Urothelium cell line (cell line): ENCODE results near the gene SPTBN4.
"Not testable (repeated sequence)": the region's sequence is repeated elsewhere in the genome, so short reads cannot be mapped to it uniquely, and the experiment has no call there.

Experiments
- DNase-seq: peaks from one replicate; pipeline ENCODE4 v3.0.0; 2011; ENCODE audit warnings: low spot score, mixed read lengths
- FAIRE-seq: peaks from 2 replicates; lab custom pipeline; 2011; peaks lifted over from hg19 to GRCh38; lab: Jason Lieb, UNC

SPTBN4 gene

DNA sequence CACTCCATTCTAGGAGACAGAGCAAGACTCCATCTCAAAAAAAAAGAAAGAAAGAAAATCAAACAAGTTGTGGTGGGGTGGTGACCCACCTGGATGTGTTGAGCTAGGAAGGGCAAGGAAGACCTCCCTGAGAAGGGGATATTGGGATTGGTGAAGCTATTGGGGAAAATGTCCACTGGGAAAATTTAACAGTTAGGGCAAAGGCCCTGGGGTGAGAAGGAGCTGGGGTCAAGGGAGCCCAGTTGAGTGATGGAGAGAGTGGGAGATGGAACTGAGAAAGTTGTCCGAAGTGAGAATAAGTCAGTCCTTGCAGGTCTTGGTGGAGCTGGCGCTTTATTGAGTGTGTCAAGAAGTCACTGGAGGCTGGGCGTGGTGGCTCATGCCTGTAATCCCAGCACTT, 28.5 kb upstream of the SPTBN4 start:
- FAIRE-seq (no peak), DNase-seq (no peak)

DNA sequence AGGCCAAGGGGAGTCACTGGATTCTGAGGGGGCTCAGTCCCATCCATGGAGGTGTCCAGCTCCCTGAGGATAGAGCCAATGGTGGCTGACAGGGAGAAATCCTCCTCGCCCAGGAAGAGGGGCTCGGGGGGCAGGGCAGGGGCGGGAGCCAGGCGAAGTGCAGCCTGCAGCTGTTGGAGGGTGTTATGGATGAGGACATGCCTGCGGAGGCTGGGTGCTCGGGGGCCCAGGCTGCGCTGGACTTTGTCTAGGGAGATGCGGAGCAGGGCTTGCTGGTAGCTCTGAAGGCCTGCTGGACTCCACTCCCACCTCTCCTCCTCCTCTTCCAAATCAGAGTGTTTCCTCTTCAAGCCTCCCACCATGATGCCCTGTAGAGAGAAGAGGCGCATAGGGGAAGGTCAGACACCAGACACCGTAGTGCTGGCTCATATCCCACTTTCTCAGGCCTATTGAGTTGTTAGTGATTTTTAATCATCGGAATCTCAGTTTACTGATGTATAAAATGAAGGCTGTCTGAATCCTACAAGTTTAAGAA, 25.0 kb upstream of the SPTBN4 start:
- DNase-seq: no peak
- no peak for FAIRE-seq

DNA sequence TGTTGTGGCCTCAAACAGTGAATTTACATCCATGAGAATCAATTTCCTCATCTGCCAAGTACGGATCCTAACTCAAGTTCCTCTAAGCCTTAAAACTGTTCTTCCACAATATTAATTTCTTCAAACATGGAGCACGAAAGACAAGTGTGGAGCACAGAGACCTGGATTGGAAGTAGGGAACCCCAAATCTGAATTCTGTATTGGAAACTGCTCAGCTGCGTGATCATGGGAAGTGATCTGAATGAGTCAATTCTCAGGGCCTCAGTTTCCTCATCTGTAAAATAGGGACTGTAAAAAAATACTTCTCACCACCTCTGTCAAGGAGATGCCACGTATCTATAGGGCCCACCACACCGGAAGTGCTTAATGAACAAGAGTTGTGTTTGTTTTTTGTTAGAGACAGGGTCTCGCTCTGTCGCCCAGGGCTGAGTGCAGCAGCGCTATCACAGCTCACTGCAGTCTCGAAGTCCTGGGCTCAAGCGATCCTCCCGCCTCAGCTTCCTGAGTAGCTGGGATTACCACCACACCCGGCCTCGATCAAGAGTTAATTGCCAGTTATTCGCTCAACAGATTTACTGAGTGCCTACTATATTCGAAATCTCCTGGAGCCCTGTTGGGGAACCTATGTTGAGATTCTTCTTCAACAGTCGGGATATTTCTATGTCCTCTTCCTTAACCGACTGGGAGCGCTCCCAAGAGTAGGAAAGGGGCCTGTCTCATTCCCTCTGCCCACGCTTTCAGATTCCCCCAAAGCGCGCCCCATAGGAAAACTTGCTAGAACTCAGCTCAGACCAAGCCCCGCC, 24.3 kb upstream of the SPTBN4 start:
- FAIRE-seq: no peak

DNA sequence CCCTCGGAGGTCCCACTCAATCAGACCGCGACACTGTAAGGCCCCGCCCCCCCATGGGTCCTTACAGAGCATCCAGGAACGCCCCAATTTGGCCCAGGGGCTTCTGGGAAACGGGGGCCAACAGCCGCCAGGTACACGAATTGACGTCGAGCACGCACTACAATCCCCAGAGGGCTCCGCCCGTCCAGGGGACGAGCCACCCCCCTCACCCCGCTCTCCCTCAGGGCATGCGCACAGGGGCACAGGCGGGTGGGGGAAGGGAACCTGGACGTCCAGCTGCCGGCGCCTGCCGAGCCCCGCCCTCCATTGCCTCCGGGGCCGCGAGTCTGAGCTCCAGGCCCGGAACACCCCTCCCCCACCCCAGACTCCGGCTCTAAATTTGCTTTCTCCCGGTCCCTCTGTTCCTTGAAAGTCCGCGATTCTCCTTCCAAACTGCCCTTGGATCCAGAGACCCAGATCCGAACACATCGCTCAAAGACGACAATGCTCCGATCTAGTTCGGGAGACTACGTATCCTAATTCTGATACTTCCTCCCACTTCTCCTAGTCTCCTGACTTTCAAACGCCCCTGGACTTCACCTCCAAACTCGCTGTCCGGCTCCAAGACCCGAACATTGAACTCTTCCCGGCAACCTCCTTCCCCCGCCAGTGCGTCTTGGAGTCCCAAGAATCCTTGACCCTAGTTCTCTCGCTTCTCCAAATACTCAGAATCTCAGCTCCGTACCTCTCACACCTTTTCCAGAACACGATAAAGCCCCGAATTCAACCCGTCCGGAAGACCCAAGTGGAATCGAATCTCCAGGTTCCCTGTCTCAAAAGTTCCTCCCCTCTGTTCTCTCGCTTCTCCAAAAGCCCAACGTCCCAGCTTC, 23.4 kb upstream of the SPTBN4 start:
- DNase-seq (peak; percentile 98), FAIRE-seq (no peak)

More for the DNA sequence above, 24.3 kb upstream of the SPTBN4 start:
- no peak for DNase-seq

DNA sequence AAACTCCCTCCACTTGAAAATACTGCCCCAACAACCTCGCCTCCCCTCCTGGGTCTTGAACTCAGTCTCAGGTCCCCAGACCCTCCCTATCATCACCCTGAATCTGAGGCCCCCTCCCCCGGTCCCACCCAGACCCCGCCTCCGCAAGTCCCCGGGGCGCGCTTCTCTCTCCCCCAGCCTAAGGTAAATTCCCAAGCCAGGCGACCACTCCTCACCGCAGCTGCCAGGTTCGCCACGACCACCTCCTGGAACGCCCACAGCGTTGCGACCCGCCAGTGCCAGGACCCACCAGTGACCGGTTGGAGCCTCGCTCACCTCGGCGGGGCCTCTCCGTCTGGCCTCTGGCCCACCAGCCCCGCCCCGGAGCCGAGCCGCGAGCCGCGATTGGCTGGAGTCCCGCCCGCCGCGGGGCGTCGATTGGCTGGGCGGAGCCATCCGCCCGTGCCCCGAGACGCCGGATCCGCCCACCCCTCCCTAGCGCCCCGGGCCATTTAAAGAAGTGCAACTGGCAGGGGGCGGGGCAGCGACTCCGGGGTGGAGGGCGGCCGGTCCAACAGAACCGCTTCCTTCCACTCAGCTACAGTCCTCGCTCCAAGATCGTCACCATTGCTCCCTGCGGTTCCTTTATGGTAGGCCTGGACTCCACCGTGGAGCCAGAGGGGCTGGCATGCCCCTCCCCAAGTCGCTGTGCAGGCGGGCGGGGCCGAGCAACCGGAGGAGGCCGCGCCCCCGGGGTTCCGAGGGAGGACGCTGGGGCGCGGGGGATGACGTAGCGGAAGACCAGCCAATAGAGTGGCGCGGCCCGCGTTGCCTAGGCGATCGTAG, 22.6 kb upstream of the SPTBN4 start, which contains the start of gene SERTAD3:
SERTAD3 (minus strand) TSS at position 336 of the 825 bp plus-strand sequence. CDS start 2,255 bp downstream, outside the sequence.
- FAIRE-seq (peak; percentile 79), DNase-seq (peak; percentile 97)

DNA sequence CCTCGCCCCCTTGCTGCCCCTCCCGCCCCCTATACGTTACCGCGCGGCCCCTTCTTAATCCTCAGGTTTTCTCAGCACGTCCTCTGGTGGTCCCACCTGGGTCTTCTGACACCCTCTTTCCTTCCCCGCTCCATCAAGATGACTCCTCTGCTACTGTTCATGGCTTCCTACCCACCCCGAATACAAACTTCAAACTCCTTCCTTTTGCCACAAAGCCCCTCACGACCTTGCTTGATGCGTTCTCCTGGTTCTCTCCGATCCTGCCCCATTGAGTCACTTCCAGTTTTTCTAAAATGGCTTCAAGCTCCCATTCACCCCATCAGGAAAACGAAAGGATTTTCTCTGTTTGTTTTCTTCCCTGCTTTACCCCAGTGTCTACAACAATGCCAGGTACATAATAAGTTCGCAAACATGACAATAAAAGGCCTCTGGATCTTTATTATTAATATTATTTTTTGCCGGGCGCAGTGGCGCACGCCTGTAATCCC, 21.9 kb upstream of the SPTBN4 start:
- FAIRE-seq: no peak
- DNase-seq: no peak

DNA sequence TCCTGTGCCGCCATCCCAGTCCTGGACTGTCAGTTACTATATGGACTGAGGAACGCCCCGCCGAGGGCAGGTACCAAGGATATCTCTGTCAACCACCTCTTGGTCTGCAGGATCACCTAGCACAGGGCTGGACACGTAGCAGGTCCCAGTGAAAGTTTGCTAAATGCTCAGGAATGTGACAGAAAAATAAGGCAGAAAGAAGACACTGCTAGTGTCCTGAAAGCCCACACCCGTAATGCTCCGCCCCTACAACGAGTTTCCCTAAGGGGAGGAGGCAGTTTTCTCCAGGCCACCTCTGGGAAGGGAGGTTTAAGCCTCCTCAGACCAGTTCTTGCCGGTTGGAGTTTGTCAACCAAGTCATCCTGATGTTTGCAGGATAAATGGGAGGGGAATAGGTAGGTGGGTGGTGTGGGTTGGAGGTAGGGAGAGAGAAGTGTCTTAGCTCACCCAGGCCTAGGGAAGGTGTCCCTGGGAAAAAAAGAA, 21.0 kb upstream of the SPTBN4 start:
- FAIRE-seq (no peak), DNase-seq (no peak)

DNA sequence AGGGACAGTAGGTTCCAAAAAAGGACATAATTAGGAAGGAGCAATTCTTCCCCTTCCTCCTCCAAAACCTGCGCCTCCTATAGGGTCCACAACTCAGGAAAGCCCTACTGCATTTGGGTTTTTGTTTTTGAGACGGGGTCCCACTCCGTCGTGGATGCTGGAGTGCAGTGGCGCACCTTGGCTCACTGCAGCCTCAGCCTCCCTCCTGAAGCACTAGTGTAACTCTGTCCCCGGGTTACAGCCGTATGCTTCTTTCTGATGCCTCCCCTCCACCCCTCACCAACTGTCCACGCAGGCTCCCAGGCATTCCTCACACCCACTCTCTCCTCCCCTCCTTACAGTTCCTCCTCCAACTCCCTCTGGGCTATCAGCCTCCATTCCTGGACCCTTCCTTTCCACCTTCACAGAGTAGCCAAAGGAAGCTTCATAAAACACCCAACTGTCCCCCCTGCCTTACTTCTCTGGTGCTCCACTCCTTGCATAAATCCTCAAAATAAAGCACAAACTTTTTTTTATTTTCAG, 20.5 kb upstream of the SPTBN4 start:
- DNase-seq: no peak
- FAIRE-seq: no peak

DNA sequence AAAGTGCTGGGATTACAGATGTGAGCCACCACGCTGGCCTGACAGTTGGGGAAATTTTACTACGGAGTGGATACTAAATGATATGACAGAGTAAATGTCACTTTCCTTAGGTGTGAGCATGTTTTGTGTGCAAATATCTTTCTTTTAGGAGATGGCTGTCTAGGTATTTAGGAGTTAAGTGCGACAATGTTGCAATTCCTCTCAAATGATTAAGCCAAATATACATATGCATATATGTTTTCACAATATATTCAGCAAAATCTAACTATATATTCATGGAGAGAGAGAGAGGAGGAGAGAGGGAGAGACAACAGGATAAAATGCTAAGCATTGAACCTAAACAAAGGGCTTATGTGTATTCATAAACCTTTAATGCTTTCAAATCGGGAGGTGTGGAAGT, 17.3 kb upstream of the SPTBN4 start:
- FAIRE-seq (no peak), DNase-seq (no peak)

DNA sequence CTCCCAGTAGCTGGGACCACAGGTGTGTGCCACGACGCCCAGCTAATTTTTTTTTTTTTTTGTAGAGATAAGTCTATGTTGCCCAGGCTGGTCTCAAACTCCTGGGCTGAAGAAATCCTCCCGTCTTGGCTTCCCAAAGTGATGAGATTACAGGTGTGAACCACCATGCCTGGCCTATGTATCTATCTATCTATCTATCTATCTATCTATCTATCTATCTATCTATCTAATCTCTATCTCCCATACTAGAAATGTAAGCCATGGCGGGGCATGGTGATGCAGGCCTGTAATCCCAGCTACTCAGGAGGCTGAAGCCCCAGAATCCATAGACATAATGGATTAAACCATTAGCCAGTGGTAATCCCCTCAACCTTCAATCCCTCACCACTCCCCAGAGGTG, 16.1 kb upstream of the SPTBN4 start:
- DNase-seq: no peak
- FAIRE-seq: no peak

DNA sequence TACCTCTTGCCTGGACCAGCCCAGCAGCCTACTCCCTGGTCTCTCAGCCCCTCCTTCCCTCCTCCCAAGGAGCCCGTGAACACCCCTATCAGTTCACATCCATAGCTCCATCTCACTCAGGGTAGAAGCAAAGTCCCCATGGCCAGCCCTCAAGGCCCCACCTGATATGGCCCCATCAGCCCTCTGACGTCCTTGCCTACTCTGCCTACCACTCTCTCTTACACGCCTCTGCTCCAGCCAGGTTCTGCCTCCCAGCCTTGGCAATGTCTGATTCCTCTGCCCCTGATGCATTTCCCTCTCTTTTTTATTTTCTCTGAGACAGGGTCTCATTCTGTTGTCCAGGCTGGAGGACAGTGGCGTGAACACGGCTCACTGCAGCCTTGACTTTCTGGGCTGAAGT, 14.8 kb upstream of the SPTBN4 start:
- FAIRE-seq (no peak), DNase-seq (no peak)

DNA sequence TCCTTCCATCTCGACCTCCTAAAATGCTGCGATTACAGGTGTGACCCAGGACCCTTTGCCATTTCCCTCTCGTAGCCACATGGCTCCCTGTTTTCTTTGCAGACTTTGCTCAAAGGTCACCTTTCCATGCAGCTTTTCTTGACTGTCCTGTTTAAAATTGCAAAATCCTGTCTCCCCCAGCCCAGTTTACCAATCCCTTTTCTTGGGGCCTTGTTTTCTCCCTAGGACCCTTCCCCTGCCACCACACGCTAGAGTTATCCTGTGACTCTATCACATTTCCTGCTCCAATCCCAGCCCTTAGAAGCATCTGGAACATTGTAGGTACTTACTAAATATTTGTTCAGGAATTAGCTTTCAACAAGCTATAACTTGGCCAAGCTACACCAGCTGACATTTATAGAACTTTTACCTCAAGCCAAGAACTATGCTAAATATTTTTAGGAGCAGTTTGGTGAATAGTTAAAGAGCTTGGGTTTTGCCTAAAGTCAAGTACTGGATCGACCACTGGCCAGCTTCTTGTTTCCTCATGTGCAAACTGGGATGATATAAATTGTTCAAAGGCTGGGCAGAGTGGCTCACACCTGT, 13.6 kb upstream of the SPTBN4 start:
- DNase-seq: no peak
- FAIRE-seq: no peak

DNA sequence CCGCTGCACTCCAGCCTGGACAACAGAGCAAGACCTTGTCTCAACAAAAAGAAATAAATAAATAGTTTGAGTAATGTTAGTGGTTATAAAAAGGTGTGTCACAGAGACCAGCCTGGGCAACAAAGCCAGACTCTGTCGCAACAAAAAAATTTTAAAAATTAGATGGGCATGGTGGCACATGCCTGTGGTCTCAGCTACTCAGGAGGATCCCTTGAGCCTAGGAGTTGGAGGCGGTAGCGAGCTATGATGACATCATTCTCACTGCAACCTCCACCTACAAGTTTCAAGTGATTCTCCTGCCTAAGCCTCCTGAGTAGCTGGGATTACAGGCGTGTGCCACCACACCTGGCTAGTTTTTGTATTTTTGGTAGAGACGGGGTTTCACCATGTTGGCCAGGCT, 12.9 kb upstream of the SPTBN4 start:
- FAIRE-seq, DNase-seq: not testable (repeated sequence)

DNA sequence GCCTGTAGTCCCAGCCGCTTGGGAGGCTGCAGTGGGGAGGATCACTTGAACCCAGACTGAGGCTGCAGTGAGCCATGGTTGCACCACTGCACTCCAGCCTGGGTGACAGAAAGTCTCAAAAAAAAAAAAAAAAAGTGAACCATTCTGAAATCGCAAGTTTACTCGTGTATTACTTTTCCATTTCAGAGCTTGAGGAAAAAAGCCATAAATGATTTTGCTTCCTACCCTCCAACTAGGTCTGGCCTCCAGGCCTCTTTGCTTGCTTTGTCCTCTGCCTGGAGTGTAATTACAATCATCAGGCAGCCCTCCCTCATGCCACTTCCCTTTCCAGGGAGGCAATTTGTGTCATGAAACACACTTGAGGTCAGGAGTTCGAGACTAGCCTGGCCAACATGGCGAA, 9.8 kb upstream of the SPTBN4 start:
- DNase-seq: no peak
- no peak for FAIRE-seq

DNA sequence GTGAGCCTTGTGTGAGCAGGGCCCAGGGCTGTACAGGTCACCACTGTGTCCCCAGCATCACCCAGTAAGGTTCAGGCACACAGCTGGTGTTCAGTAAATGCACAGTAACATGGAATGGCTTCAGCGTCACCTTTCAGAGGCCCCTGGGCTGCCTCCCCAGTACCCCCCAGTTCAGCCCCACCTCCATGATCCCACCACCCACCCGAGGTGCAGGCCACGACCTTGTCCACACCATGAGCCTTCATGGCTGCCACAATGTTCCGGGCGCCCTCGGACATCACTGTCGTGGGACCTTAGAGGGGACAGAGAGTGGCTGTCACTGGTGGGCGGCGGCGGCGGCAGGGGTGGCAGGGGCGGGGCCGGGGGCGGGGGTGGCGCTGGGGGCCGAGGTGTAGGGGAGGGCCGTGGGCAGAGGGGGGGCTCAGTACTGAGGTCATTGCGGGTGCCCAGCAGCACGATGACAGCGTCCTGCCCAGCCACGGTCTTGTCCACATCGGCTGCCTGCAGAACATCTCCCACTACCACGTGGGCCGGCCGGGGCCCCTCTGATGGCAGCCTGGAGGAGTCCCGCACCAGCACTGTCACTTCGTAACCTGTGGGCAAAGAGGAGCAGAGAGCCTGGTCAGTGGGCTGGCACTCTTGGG, 8.7 kb upstream of the SPTBN4 start:
- FAIRE-seq: no peak
- DNase-seq: no peak

DNA sequence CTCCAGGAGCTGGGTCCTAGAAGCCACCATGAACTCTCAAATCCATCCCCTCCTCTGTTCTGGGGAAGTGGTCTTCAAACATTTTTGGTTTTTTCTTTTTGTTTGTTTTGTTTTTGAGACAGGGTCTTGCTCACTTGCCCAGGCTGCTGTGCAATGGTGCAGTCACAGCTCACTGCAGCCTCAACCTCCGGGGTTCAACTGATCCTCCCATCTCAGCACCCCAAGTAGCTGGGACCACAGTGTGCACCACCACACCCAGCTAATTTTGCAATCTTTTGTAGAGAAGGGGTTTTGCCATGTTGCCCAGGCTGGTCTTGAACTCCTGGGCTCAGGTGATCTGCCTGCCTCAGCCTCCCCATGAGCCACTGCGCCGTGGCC, 8.2 kb upstream of the SPTBN4 start:
- FAIRE-seq (no peak), DNase-seq (no peak)

DNA sequence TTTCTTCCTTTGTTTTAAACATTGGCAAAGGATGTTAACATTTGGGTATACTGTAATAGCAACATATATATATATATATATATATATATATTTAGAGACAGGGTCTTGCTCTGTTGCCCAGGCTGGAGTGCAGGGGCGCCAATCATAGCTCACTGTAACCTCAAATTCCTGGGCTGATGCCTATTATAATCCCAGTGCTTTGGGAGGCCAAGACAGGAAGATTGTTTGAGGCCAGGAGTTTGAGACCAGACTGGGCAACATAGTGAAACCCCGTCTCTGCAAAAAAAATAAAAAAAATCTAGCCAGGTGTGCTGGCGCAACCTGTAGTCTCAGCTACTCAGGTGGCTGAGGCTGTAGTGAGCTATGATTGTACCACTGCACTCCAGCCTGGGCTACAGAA, 6.6 kb upstream of the SPTBN4 start:
- DNase-seq (no peak), FAIRE-seq (no peak)

DNA sequence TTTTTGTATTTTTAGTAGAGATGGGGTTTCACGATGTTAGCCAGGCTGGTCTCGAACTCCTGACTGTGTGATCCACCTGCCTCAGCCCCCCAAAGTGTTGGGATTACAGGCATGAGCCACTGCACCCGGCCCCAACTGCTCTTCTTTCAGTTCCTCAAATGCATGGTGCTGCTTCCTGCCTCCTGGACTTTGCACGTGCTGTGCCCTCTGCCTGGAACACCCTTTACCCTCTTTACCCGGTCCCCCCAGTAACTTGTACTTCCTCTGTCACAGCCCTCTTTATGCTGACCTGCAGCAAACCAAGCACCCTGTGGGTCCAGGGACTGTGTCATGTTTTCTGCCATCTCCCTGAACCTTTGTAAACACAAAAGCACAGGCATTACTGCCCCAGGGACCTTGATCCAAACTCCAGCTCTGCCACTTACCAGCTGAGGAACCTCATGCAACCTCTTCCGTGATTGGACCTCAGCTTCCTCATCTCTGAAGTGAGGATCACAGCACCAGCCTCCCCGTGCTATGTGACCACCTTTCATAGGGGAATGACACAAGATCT, 5.1 kb upstream of the SPTBN4 start:
- FAIRE-seq (no peak), DNase-seq (no peak)

DNA sequence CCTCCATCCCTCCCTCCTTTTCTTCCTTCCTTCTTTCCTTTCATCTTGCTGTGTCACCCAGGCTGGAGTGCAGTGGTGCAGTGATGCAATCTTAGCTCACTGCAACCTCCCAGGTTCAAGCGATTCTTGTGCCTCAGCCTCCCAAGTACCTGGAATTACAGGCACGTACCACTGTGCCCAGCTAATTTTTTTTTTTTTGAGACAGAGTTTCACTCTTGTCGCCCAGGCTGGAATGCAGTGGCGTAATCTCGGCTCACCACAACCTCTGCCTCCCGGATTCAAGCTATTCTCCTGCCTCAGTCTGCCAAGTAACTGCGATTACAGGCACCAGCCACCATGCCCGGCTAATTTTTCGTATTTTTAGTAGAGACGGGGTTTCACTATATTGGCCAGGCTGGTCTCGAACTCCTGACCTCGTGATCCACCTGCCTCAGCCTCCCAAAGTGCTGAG, 3.2 kb upstream of the SPTBN4 start:
- not testable (repeated sequence) for FAIRE-seq, DNase-seq
